ENCODE results near the gene HELB.

The HELB gene

GRCh38 chr12:66367015-66367667 is 64.8 kb downstream of the HELB start:
- no peak for DNase-seq

- no peak for DNase-seq
Observed at GRCh38 chr12:66371982-66372381, 69.7 kb downstream of the HELB start.

- DNase-seq = no peak
Observed at GRCh38 chr12:66375560-66375959, 73.3 kb downstream of the HELB start.

- DNase-seq = no peak
Observed at GRCh38 chr12:66379616-66380015, 77.3 kb downstream of the HELB start.

GRCh38 chr12:66380769-66381535 is 78.7 kb downstream of the HELB start:
- DNase-seq = no peak

GRCh38 chr12:66387117-66387516 is 84.8 kb downstream of the HELB start:
- no peak for DNase-seq
